HepG2 (cell line): ENCODE measurements around the gene ZFP36. TPM values are rescaled to one million over a fixed set of nuclear protein-coding genes. Genes with fewer than 3 reads are reported as not detected.

Experiments used
- ASH2L ChIP-seq: fragments of 300-600, 200-600 bp; sonication (generic); IDR thresholded peaks from 2 replicates; pipeline ENCODE4 v1.7.0; 2017; ENCODE audit warnings: low read depth, mild to moderate bottlenecking, moderate library complexity, mixed read lengths, low read length; ENCODE audit not compliant: insufficient read length
- ATF7-NPFF ChIP-seq: sonication (generic); formaldehyde crosslinking; IDR thresholded peaks from 2 replicates; pipeline ENCODE4 v1.8.1; 2023; ENCODE audit warnings: mild to moderate bottlenecking, low read depth, missing genetic modification reagents, moderate library complexity
- HINFP ChIP-seq: sonication (generic); formaldehyde crosslinking; IDR thresholded peaks from 2 replicates; pipeline ENCODE4 v1.4.0; 2020; ENCODE audit warnings: low read depth, mild to moderate bottlenecking, missing genetic modification reagents
- HNRNPLL ChIP-seq: fragments of 200-400 bp; formaldehyde crosslinking; IDR thresholded peaks from 2 replicates; pipeline ENCODE4 v1.6.1; 2017; ENCODE audit warnings: mild to moderate bottlenecking, low read depth, low read length; ENCODE audit not compliant: poor library complexity, severe bottlenecking
- NCOA2 ChIP-seq: sonication (generic); formaldehyde crosslinking; IDR thresholded peaks from 2 replicates; pipeline ENCODE4 v1.8.0; 2022; ENCODE audit warnings: inconsistent platforms
- PPARG ChIP-seq: conservative IDR thresholded peaks from 2 replicates; pipeline ENCODE4 v1.6.1; 2016; ENCODE audit warnings: missing biosample characterization, missing genetic modification reagents
- SP4 ChIP-seq: sonication (generic); formaldehyde crosslinking; IDR thresholded peaks from 2 replicates; pipeline ENCODE4 v1.8.1; 2023; ENCODE audit warnings: mild to moderate bottlenecking, missing genetic modification reagents
- TMF1 ChIP-seq: sonication (generic); formaldehyde crosslinking; IDR thresholded peaks from 2 replicates; pipeline ENCODE4 v1.8.1; 2022; ENCODE audit warnings: low read depth, missing genetic modification reagents
- U2AF1 ChIP-seq: fragments of 200-400 bp; formaldehyde crosslinking; optimal IDR thresholded peaks from 2 replicates; pipeline ENCODE3; 2017; ENCODE audit warnings: mild to moderate bottlenecking, low read depth, low read length
- U2AF2 ChIP-seq: fragments of 200-400 bp; formaldehyde crosslinking; IDR thresholded peaks from 2 replicates; pipeline ENCODE4 v1.6.1; 2017; ENCODE audit warnings: low read depth, mild to moderate bottlenecking, low read length
- ZNF30 ChIP-seq: sonication (generic); formaldehyde crosslinking; IDR thresholded peaks from 2 replicates; pipeline ENCODE4 v1.5.0; 2020; ENCODE audit warnings: mild to moderate bottlenecking, missing genetic modification reagents
- ZNF687 ChIP-seq: sonication (generic); formaldehyde crosslinking; IDR thresholded peaks from 2 replicates; pipeline ENCODE4 v1.5.1; 2020; ENCODE audit warnings: mild to moderate bottlenecking, missing genetic modification reagents, moderate library complexity
- ZNF746 ChIP-seq: sonication (generic); formaldehyde crosslinking; IDR thresholded peaks from 2 replicates; pipeline ENCODE4 v1.8.0; 2022; ENCODE audit warnings: mild to moderate bottlenecking, missing genetic modification reagents
- ZSCAN22 ChIP-seq: sonication (generic); formaldehyde crosslinking; IDR thresholded peaks from 2 replicates; pipeline ENCODE4 v1.4.0; 2020; ENCODE audit warnings: mild to moderate bottlenecking, missing genetic modification reagents
- polyA plus RNA-seq, 8 experiments: library from polyadenylated mRNA; depleted of rRNA in 3 of 8; stranded (reverse) in 7 of 8; unstranded in 1 of 8; fragments of >200 nt; fragmentation: Illumina TruSeq in 4 of 8; extraction: Trizol in 4 of 8; gene quantifications; 2 replicates each; pipeline versions ENCODE4 v1.2.1 to v1.2.3, GENCODE V29; 2011 to 2016; ENCODE audit warnings: low read depth in 4 of 8, missing spikeins in 1 of 8, mixed read lengths in 1 of 8; ENCODE audit not compliant: insufficient read depth in 1 of 8
- total RNA-seq, 5 experiments: library from RNA; depleted of rRNA; stranded (reverse); fragments of >200 nt; fragmentation: Illumina TruSeq; extraction: Trizol; gene quantifications; 2 replicates each; pipeline ENCODE4 v1.2.3, GENCODE V29; 2016; ENCODE audit warnings: low read depth in 1 of 5
- TF ChIP-seq, protein P1 (sequence below): sonication (generic); formaldehyde crosslinking; IDR thresholded peaks from one replicate; pipeline ENCODE4 v1.5.1; 2020; ENCODE audit warnings: mild to moderate bottlenecking, missing genetic modification reagents; ENCODE audit errors: not compliant biosample characterization

The ZFP36 gene
- total and polyA plus RNA-seq, 2 of the 13 experiments (the other 11 are each of a cell fraction or from before 2014, with no cell fraction given), result 1.4 to 1.7 TPM

DNA sequence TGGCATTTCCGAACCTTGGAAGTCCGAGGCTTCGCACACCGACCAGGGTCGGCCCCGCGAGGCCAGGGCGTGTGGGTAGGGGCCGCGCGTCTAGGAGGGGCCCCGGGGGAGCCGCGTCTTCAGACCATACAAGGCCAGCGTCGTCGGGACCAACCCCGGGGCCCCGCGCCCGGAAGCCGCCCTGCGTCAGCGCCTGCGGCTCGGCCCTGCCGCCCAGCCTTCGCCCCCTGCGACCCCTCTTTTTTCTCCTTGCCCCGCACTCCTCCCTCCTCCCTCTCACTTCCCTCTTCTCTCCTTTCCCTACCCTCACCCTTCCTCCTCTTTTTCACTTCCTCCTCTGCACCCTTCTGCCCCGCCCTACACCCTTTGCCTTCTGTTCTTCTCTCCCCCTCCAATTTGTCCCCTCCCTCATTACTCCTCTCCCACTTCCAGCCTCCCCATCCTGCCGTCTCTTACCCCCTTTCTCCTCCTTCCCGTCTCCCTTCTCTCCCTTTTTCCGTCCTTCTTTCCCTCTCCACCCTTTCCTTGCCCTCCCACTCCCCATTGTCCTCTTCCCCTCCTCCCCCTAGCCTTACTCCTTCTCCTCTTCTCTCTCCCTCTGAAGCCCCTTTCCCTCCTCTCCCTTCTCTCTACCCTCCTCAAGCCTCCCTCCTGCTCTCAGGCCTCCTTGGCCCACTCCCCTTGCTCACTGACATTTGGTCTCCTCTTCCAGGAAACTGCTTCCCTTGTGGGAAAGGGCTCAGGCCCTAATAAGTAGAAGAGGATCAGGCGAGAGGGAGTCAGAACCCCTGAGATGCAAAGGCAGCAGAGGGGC is 3.6 kb downstream of the ZFP36 start (continued):
- TF ChIP-seq, protein P1, sequence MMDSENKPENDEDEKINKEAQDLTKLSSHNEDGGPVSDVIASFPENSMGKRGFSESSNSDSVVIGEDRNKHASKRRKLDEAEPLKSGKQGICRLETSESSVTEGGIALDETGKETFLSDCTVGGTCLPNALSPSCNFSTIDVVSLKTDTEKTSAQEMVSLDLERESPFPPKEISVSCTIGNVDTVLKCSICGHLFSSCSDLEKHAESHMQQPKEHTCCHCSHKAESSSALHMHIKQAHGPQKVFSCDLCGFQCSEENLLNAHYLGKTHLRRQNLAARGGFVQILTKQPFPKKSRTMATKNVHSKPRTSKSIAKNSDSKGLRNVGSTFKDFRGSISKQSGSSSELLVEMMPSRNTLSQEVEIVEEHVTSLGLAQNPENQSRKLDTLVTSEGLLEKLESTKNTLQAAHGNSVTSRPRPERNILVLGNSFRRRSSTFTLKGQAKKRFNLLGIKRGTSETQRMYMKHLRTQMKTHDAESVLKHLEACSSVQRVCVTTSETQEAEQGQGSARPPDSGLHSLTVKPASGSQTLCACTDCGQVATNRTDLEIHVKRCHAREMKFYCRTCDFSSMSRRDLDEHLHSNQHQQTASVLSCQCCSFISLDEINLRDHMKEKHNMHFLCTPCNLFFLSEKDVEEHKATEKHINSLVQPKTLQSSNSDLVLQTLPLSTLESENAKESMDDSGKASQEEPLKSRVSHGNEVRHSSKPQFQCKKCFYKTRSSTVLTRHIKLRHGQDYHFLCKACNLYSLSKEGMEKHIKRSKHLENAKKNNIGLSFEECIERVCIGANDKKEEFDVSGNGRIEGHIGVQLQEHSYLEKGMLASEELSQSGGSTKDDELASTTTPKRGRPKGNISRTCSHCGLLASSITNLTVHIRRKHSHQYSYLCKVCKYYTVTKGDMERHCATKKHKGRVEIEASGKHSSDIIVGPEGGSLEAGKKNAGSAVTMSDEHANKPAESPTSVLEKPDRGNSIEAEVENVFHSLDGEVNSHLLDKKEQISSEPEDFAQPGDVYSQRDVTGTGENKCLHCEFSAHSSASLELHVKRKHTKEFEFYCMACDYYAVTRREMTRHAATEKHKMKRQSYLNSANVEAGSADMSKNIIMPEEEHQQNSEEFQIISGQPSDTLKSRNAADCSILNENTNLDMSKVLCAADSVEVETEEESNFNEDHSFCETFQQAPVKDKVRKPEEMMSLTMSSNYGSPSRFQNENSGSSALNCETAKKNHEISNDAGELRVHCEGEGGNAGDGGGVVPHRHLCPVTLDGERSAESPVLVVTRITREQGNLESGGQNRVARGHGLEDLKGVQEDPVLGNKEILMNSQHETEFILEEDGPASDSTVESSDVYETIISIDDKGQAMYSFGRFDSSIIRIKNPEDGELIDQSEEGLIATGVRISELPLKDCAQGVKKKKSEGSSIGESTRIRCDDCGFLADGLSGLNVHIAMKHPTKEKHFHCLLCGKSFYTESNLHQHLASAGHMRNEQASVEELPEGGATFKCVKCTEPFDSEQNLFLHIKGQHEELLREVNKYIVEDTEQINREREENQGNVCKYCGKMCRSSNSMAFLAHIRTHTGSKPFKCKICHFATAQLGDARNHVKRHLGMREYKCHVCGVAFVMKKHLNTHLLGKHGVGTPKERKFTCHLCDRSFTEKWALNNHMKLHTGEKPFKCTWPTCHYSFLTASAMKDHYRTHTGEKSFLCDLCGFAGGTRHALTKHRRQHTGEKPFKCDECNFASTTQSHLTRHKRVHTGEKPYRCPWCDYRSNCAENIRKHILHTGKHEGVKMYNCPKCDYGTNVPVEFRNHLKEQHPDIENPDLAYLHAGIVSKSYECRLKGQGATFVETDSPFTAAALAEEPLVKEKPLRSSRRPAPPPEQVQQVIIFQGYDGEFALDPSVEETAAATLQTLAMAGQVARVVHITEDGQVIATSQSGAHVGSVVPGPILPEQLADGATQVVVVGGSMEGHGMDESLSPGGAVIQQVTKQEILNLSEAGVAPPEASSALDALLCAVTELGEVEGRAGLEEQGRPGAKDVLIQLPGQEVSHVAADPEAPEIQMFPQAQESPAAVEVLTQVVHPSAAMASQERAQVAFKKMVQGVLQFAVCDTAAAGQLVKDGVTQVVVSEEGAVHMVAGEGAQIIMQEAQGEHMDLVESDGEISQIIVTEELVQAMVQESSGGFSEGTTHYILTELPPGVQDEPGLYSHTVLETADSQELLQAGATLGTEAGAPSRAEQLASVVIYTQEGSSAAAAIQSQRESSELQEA (CRISPR knock-in tag), result no peak
- no peak for TF ChIP-seq HINFP (CRISPR knock-in tag)
- TF ChIP-seq ZNF687 (CRISPR knock-in tag), result peak; percentile 91
- TF ChIP-seq PPARG, result no peak
- TF ChIP-seq U2AF1, result no peak
- TF ChIP-seq ZNF30 (CRISPR knock-in tag), result no peak
- TF ChIP-seq ASH2L, result no peak
- TF ChIP-seq U2AF2, result no peak
- TF ChIP-seq SP4 (CRISPR knock-in tag), result no peak
- no peak for TF ChIP-seq HNRNPLL
- TF ChIP-seq ZNF746 (CRISPR knock-in tag), result no peak
- no peak for TF ChIP-seq TMF1 (CRISPR knock-in tag)
- no peak for TF ChIP-seq ZSCAN22 (CRISPR knock-in tag)
- TF ChIP-seq ATF7-NPFF (CRISPR knock-in tag), result no peak
- no peak; the same call in none of the 2 replicates for TF ChIP-seq NCOA2
